Liver (tissue), 10 donors: ENCODE measurements around the gene AGBL4. TPM values are rescaled to one million over a fixed set of nuclear protein-coding genes. Genes with fewer than 3 reads are reported as not detected.

Source experiments
- DNase-seq: peaks from one replicate; pipeline ENCODE4 v3.0.0-alpha.2; 2017; ENCODE audit warnings: low spot score
- H3K27ac ChIP-seq, 2 donors: one replicate each; pipeline ENCODE4 v1.7.0; 2013; ENCODE audit warnings: inconsistent platforms in 2 of 2, low read length in 2 of 2, control low read depth in 1 of 2, low read depth in 1 of 2, mild to moderate bottlenecking in 1 of 2
- H3K27me3 ChIP-seq, 4 donors: one replicate each; pipeline versions ENCODE4 v1.6.1 to v1.7.0; 2013; ENCODE audit warnings: low read length in 3 of 4, inconsistent platforms in 1 of 4, mild to moderate bottlenecking in 1 of 4, moderate library complexity in 1 of 4; ENCODE audit not compliant: control insufficient read depth in 4 of 4, insufficient read depth in 4 of 4
- H3K36me3 ChIP-seq, 4 donors: one replicate each; pipeline versions ENCODE4 v1.6.1 to v1.7.0; 2013; ENCODE audit warnings: low read length in 3 of 4, mild to moderate bottlenecking in 3 of 4, low read depth in 1 of 4, moderate library complexity in 1 of 4; ENCODE audit not compliant: control insufficient read depth in 4 of 4, insufficient read depth in 3 of 4
- H3K4me1 ChIP-seq, 4 donors: one replicate each; pipeline versions ENCODE4 v1.6.1 to v1.7.0; 2013; ENCODE audit warnings: low read length in 3 of 4, mild to moderate bottlenecking in 3 of 4, moderate library complexity in 1 of 4; ENCODE audit not compliant: control insufficient read depth in 4 of 4, insufficient read depth in 4 of 4
- H3K4me3 ChIP-seq, 3 donors: one replicate each; pipeline versions ENCODE4 v1.6.1 to v1.7.0; 2013; ENCODE audit warnings: low read length in 3 of 3, control low read depth in 1 of 3, low read depth in 1 of 3, mild to moderate bottlenecking in 1 of 3
- H3K9ac ChIP-seq, 2 donors: one replicate each; pipeline ENCODE4 v1.7.0; 2013; ENCODE audit warnings: low read length in 2 of 2, mild to moderate bottlenecking in 2 of 2, moderate library complexity in 2 of 2, control low read depth in 1 of 2, low read depth in 1 of 2
- H3K9me3 ChIP-seq, 4 donors: one replicate each; pipeline versions ENCODE4 v1.6.1 to v1.7.0; 2013; ENCODE audit warnings: low read length in 3 of 4; ENCODE audit not compliant: control insufficient read depth in 4 of 4
- ATF3 ChIP-seq: IDR thresholded peaks from 2 replicates; pipeline ENCODE4 v1.6.1; 2016; ENCODE audit warnings: antibody characterized with exemption
- FOXA1 ChIP-seq: IDR thresholded peaks from 2 replicates; pipeline ENCODE4 v1.6.1; 2016; ENCODE audit warnings: antibody characterized with exemption
- GABPA ChIP-seq, 2 donors: IDR thresholded peaks in 1 of 2; conservative IDR thresholded peaks in 1 of 2; 2 replicates each; pipeline ENCODE4 v1.6.1; 2016; ENCODE audit warnings: antibody characterized with exemption in 2 of 2, mild to moderate bottlenecking in 1 of 2, moderate library complexity in 1 of 2
- HNF4A ChIP-seq, 2 donors: conservative IDR thresholded peaks; 2 replicates each; pipeline ENCODE4 v1.6.1; 2016; ENCODE audit warnings: antibody characterized with exemption in 2 of 2, mild to moderate bottlenecking in 2 of 2
- MAX ChIP-seq: IDR thresholded peaks from 2 replicates; pipeline ENCODE4 v1.6.1; 2016; ENCODE audit warnings: antibody characterized with exemption
- NR2F2 ChIP-seq: IDR thresholded peaks from 2 replicates; pipeline ENCODE4 v1.6.1; 2016; ENCODE audit warnings: antibody characterized with exemption
- RXRA ChIP-seq, 2 donors: IDR thresholded peaks; 2 replicates each; pipeline ENCODE4 v1.6.1; 2017 to 2018; ENCODE audit warnings: antibody characterized with exemption in 2 of 2, mild to moderate bottlenecking in 1 of 2
- SP1 ChIP-seq: IDR thresholded peaks from 2 replicates; pipeline ENCODE4 v1.6.1; 2018; ENCODE audit warnings: antibody characterized with exemption, mild to moderate bottlenecking
- TAF1 ChIP-seq: conservative IDR thresholded peaks from 2 replicates; pipeline ENCODE4 v1.6.1; 2016; ENCODE audit warnings: antibody characterized with exemption, mild to moderate bottlenecking
- WGBS: extraction: QIAGEN DNeasy Blood & Tissue Kit; methylation state at CpG from one replicate; pipeline ENCODE4 v1.1.7; 2013; 5-methylcytosine and 5-hydroxymethylcytosine counted together
- polyA plus RNA-seq, 2 donors: library from polyadenylated mRNA; stranded (reverse) in 1 of 2; unstranded in 1 of 2; fragments of 200-250 nt in 1 of 2; fragments of >200 nt in 1 of 2; fragmentation: Nextera tagmentation in 1 of 2; extraction: Ambion mirVana in 1 of 2; gene quantifications; one replicate each; pipeline versions ENCODE4 v1.2.1 to v1.2.3, GENCODE V29; 2013 to 2015
- small RNA-seq: library from RNA; depleted of rRNA; stranded (forward); fragments of <200 nt; gene quantifications from one replicate; pipeline ENCODE3, GENCODE V24; 2014
- total RNA-seq, 2 donors: library from RNA; depleted of rRNA; stranded (reverse); fragments of >200 nt; gene quantifications; one replicate each; pipeline ENCODE4 v1.2.3, GENCODE V29; 2014
- TF ChIP-seq, protein P1 (sequence below): IDR thresholded peaks from 2 replicates; pipeline ENCODE4 v1.6.1; 2016; ENCODE audit warnings: antibody characterized with exemption, mild to moderate bottlenecking
- donor health status: healthy.
- donor health status: healthy.
- donor health status: healthy.
- donor health status: healthy.
- donor health status: healthy.

The AGBL4 gene
- total and polyA plus RNA-seq, 4 donors, result 0.75 to 0.76 TPM; not detected in 2

- H3K9ac ChIP-seq, result no peak overlapping the region
- no peaks in the 10 kb centered on the region for H3K9me3 ChIP-seq
- 73% methylated on average over 2 of the region's 2 CpGs for WGBS
- H3K36me3 ChIP-seq, result no peaks in the 10 kb centered on the region
- no peak for DNase-seq
- TF ChIP-seq MAX (no peak), NR2F2 (no peak), TAF1 (no peak), HNF4A (conservative IDR thresholded peaks at IDR 0.05) (no peak), FOXA1 (no peak), GABPA (IDR thresholded peaks at IDR 0.05 in 1 of 2, conservative IDR thresholded peaks at IDR 0.05 in 1 of 2) (no peak), SP1 (no peak), RXRA (IDR thresholded peaks at IDR 0.05) (no peak), ATF3 (no peak)
- TF ChIP-seq, protein P1, sequence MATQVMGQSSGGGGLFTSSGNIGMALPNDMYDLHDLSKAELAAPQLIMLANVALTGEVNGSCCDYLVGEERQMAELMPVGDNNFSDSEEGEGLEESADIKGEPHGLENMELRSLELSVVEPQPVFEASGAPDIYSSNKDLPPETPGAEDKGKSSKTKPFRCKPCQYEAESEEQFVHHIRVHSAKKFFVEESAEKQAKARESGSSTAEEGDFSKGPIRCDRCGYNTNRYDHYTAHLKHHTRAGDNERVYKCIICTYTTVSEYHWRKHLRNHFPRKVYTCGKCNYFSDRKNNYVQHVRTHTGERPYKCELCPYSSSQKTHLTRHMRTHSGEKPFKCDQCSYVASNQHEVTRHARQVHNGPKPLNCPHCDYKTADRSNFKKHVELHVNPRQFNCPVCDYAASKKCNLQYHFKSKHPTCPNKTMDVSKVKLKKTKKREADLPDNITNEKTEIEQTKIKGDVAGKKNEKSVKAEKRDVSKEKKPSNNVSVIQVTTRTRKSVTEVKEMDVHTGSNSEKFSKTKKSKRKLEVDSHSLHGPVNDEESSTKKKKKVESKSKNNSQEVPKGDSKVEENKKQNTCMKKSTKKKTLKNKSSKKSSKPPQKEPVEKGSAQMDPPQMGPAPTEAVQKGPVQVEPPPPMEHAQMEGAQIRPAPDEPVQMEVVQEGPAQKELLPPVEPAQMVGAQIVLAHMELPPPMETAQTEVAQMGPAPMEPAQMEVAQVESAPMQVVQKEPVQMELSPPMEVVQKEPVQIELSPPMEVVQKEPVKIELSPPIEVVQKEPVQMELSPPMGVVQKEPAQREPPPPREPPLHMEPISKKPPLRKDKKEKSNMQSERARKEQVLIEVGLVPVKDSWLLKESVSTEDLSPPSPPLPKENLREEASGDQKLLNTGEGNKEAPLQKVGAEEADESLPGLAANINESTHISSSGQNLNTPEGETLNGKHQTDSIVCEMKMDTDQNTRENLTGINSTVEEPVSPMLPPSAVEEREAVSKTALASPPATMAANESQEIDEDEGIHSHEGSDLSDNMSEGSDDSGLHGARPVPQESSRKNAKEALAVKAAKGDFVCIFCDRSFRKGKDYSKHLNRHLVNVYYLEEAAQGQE, result no peak
- no peak overlapping the region for H3K4me3 ChIP-seq
- no peaks in the 10 kb centered on the region for H3K27me3 ChIP-seq
- no peaks in the 10 kb centered on the region for H3K4me1 ChIP-seq
- no peak overlapping the region for H3K27ac ChIP-seq
These were observed 1535.0 kb downstream of the AGBL4 start for GRCh38 chr1:48488721-48489120.

Small RNA genes lying within 50 kb of the gene (small RNA-seq; reads per million reads assigned to genes)
- gene AL390023.1, result not detected

Other genes with a start within 250 kb of the AGBL4 start
- gene ELAVL4, start 85.0 kb upstream of the AGBL4 start, total RNA-seq, result under 1 TPM in 1 of 2 donors, not detected in 1; 0.51 TPM
- under 1 TPM in 1 of 2 donors, not detected in 1; 0.02 TPM for gene ELAVL4, start 85.0 kb upstream of the AGBL4 start, polyA plus RNA-seq